Kasumi-1 (cell line): ENCODE results near the gene LUZP1.

ENCODE experiments used
- DNase-seq, 2 experiments: peaks; one replicate each; lab custom pipeline; 2025; lab: John Stamatoyannopoulos, UW

Gene LUZP1

GRCh38 chr1:23116921-23117699 is 51.5 kb downstream of the LUZP1 start:
- no peak for DNase-seq

- DNase-seq = no peak
Measured at GRCh38 chr1:23116216-23116836, 52.3 kb downstream of the LUZP1 start.

- no peak for DNase-seq
Measured at GRCh38 chr1:23114424-23115079, 54.1 kb downstream of the LUZP1 start.

GRCh38 chr1:23111600-23112535 is 56.8 kb downstream of the LUZP1 start:
- no peak for DNase-seq

- no peak for DNase-seq
Measured at GRCh38 chr1:23110391-23110790, 58.3 kb downstream of the LUZP1 start.

- no peak for DNase-seq
Measured at GRCh38 chr1:23108918-23109533, 59.6 kb downstream of the LUZP1 start.

GRCh38 chr1:23103001-23103889 is 65.4 kb downstream of the LUZP1 start:
- DNase-seq = peak; percentile 83 to 87

GRCh38 chr1:23102289-23102688 is 66.4 kb downstream of the LUZP1 start:
- DNase-seq = no peak

- DNase-seq = no peak
Measured at GRCh38 chr1:23101887-23102286, 66.8 kb downstream of the LUZP1 start.

GRCh38 chr1:23101101-23101827 is 67.4 kb downstream of the LUZP1 start:
- DNase-seq = no peak

- DNase-seq = peak; percentile 84 to 87
Measured at GRCh38 chr1:23100074-23100748, 68.4 kb downstream of the LUZP1 start.

GRCh38 chr1:23099171-23099536 is 69.5 kb downstream of the LUZP1 start:
- DNase-seq = no peak

GRCh38 chr1:23098463-23099170 is 70.0 kb downstream of the LUZP1 start:
- DNase-seq = peak; percentile 78 to 87

- no peak for DNase-seq
Measured at GRCh38 chr1:23097316-23097715, 71.3 kb downstream of the LUZP1 start.

- DNase-seq = no peak
Measured at GRCh38 chr1:23092447-23092846, 76.2 kb downstream of the LUZP1 start.

GRCh38 chr1:23091545-23091944 is 77.1 kb downstream of the LUZP1 start:
- no peak for DNase-seq

- no peak for DNase-seq
Measured at GRCh38 chr1:23090056-23090455, 78.6 kb downstream of the LUZP1 start.

GRCh38 chr1:23088027-23088426 is 80.6 kb downstream of the LUZP1 start:
- DNase-seq = no peak

- DNase-seq = no peak
Measured at GRCh38 chr1:23085696-23086095, 83.0 kb downstream of the LUZP1 start.
